ENCODE measurements around the gene VAMP8.

GRCh38 chr2:85584857-85585780 is 7.7 kb downstream of the VAMP8 start:
- TF ChIP-seq CTCF (conservative IDR thresholded peaks at IDR 0.05; ENCODE audit: low read depth, low read length): no peak
- no peak for TF ChIP-seq EZH2 (IDR thresholded peaks at IDR 0.05; ENCODE audit: borderline replicate concordance, low read depth, low read length, poor library complexity, severe bottlenecking)
